GM12874 (cell line): ENCODE results near the gene NID1.

Experiments used
- CTCF ChIP-seq: IDR thresholded peaks from 2 replicates; pipeline ENCODE4 v1.5.1; 2011; ENCODE audit warnings: low read depth, mild to moderate bottlenecking, control low read depth, low read length, moderate library complexity; ENCODE audit not compliant: insufficient read depth

NID1 gene

DNA sequence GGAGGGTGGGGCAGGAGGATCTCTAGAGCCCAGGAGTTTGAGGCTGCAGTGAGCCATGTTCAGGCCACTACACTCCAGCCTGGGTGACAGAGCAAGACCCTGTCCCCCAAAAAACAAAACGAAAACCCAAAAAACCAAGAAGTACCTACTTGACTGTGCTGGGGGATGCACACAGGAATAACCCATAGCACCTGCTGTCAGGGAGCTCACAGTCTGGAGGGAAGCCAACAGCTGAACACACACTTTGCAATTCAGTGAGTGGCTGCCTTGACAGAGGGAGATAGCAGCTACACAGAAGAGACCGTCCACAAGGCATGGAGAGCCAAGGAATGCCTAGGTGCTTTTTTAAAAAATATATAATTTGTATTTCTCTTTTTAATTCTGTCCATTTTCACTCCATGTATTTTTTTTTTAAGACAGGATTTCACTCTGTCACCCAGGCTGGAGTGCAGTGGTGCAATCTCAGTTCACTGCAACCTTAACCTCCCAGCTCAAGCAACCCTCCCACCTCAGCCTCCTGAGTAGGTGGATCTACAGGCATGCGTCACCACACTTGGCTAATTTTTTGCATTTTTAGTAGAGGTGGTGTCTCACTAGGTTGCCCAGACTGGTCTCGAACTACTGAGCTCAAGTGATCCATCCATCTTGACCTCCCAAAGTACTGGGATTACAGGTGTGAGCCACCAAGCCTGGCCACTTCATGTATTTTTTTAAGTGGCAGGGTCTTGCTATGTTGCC is 68.7 kb downstream of the NID1 start:
- TF ChIP-seq CTCF = no peak

GRCh38 chr1:235995511-235995910 is 69.4 kb downstream of the NID1 start:
- no peak for TF ChIP-seq CTCF

DNA sequence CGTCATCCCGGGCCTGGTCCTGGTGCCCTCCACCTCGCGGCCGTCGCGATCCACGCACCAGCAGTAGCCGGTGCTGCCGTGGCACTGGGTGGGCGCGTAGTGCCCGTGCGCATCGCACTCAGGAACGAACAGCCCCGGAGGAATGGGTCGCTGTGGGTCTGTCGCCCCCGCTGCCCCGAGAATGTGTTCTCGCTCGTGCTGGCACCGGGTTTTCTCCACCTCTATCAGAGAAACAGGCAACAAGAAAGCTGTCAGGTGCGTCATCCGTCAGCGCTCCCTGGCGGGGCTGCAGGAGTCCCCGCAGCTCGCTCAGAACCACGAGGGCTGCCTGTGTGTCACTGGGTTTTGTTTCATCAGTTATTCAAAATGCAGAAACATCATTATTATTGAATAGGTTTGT is 71.2 kb downstream of the NID1 start:
- no peak for TF ChIP-seq CTCF

DNA sequence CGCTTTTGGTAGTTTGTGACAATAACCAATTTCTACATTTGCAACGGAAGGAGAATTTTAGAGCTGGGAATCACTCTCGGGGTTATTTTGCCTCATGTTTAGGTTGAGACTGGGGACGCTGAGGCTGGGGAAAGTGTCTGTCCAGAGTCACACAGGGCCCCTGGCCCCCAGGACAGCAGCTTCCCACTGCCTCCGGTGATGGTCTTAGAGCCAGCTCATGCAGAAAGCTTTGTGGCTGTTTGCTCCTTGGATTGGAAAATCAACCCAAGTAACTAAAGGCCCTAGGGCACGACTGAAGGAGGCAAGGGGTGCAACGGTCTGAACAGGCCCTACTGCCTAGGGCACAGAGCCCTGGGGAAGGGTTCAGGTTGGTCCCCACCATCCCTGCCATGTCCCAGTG is 72.0 kb downstream of the NID1 start:
- TF ChIP-seq CTCF = no peak

- TF ChIP-seq CTCF = no peak
Measured at GRCh38 chr1:235992346-235992745, 72.5 kb downstream of the NID1 start.

DNA sequence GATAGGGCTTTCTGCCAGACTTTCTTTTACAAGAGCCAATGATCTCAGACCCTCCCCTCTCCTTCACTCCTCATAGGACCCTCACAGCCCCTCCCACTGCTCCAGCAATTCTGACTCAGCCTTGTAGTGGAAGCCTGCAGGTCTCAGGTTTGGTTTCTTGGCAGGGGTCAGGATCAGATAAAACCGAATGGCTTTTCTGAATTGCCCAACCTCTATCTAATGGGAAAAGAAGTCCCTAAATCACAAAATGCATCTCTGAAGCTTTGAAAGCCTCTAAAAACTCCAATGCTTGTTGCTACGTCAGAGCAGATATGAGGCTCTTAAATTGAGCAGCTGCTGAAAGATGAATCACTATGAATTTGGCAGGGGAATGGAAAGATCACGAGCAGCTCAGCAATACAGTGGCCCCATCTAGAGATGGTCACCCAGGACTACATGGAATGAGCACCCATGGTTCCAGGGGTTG is 74.5 kb downstream of the NID1 start:
- TF ChIP-seq CTCF = no peak

DNA sequence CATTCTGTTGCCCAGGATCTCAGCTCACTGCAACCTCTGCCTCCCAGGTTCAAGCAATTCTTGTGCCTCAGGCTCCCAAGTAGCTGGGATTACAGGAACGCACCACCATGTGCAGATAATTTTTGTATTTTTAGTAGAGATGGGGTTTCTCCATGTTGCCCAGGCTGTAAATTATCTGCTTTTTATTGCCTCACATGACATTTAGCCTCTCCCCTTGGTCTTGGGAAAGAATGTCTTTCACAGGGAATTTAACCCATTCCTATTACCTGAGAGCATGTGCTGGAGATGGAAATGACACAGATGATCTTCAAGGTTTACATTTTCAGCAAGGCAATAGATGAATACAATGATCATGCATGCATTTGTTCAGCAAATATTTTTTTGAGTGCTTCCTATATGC is 75.8 kb downstream of the NID1 start:
- no peak for TF ChIP-seq CTCF
